SW480 (cell line): ENCODE measurements around the gene ICA1.

ENCODE experiments used
- DNase-seq: peaks from one replicate; pipeline ENCODE4 v3.0.0-alpha.2; 2016; ENCODE audit warnings: low spot score

The ICA1 gene

GRCh38 chr7:8200316-8200715 lies 61.7 kb downstream of the ICA1 start:
- DNase-seq: no peak

- DNase-seq: no peak
Measured at GRCh38 chr7:8197994-8198698, 63.8 kb downstream of the ICA1 start.

- no peak for DNase-seq
Measured at GRCh38 chr7:8192897-8193296, 69.1 kb downstream of the ICA1 start.

GRCh38 chr7:8190119-8190895 lies 71.7 kb downstream of the ICA1 start:
- peak; percentile 55 for DNase-seq

GRCh38 chr7:8189625-8190024 lies 72.3 kb downstream of the ICA1 start:
- DNase-seq: no peak

- DNase-seq: no peak
Measured at GRCh38 chr7:8185926-8186683, 75.9 kb downstream of the ICA1 start.

- no peak for DNase-seq
Measured at GRCh38 chr7:8184221-8184620, 77.7 kb downstream of the ICA1 start.

GRCh38 chr7:8179486-8179885 lies 82.5 kb downstream of the ICA1 start:
- DNase-seq: no peak

GRCh38 chr7:8178353-8178752 lies 83.6 kb downstream of the ICA1 start:
- no peak for DNase-seq

GRCh38 chr7:8177109-8177933 lies 84.6 kb downstream of the ICA1 start:
- no peak for DNase-seq

- DNase-seq: no peak
Measured at GRCh38 chr7:8176370-8177081, 85.4 kb downstream of the ICA1 start.

- DNase-seq: no peak
Measured at GRCh38 chr7:8175929-8176369, 86.0 kb downstream of the ICA1 start.

GRCh38 chr7:8172372-8173354 lies 89.3 kb downstream of the ICA1 start:
- no peak for DNase-seq

GRCh38 chr7:8169171-8169570 lies 92.8 kb downstream of the ICA1 start:
- DNase-seq: no peak

- no peak for DNase-seq
Measured at GRCh38 chr7:8168336-8168735, 93.6 kb downstream of the ICA1 start.

GRCh38 chr7:8165150-8165549 lies 96.8 kb downstream of the ICA1 start:
- DNase-seq: no peak

GRCh38 chr7:8162181-8162580 lies 99.8 kb downstream of the ICA1 start:
- DNase-seq: no peak

- no peak for DNase-seq
Measured at GRCh38 chr7:8161364-8161828, 100.6 kb downstream of the ICA1 start.

- DNase-seq: no peak
Measured at GRCh38 chr7:8160779-8161345, 101.1 kb downstream of the ICA1 start.

GRCh38 chr7:8160250-8160649 lies 101.7 kb downstream of the ICA1 start:
- no peak for DNase-seq
